Cardiac fibroblast (primary cell): ENCODE data around the gene DDX3X.
"Not testable (repeated sequence)": the region's sequence is repeated elsewhere in the genome, so short reads cannot be mapped to it uniquely, and the experiment has no call there.

Experiments
- DNase-seq, 2 donors: peaks; one replicate each; pipeline versions ENCODE4 v3.0.0 to v3.0.0-alpha.2; 2010; ENCODE audit warnings: low read depth in 2 of 2
- H3K4me3 ChIP-seq, 2 donors: replicated peaks in 1 of 2; 1 replicate in 1 of 2; 2 replicates in 1 of 2; pipeline ENCODE4 v1.5.1; 2011; ENCODE audit warnings: low read depth in 2 of 2, low read length in 2 of 2, mild to moderate bottlenecking in 2 of 2, moderate library complexity in 1 of 2
- CTCF ChIP-seq: IDR thresholded peaks from one replicate; pipeline ENCODE4 v1.5.1; 2011; ENCODE audit warnings: low read depth, mild to moderate bottlenecking, low read length, inconsistent platforms

DDX3X gene

GRCh38 chrX:41384051-41384705 lies 50.2 kb downstream of the DDX3X start:
- H3K4me3 ChIP-seq: no peak overlapping the region
- DNase-seq: peak; percentile 87 to 91
- no peak for TF ChIP-seq CTCF

- no peak for TF ChIP-seq CTCF
- DNase-seq: peak; percentile 19 to 32
- no peak overlapping the region for H3K4me3 ChIP-seq
Observed at GRCh38 chrX:41386222-41386990, 52.4 kb downstream of the DDX3X start.

- no peak for TF ChIP-seq CTCF
- DNase-seq: no peak
- H3K4me3 ChIP-seq: no peak overlapping the region
Observed at GRCh38 chrX:41388543-41388942, 54.6 kb downstream of the DDX3X start.

- no peak for TF ChIP-seq CTCF
- H3K4me3 ChIP-seq: no peak overlapping the region
- no peak for DNase-seq
Observed at GRCh38 chrX:41389311-41389888, 55.4 kb downstream of the DDX3X start.

- not testable (repeated sequence) for DNase-seq, H3K4me3 ChIP-seq
Observed at GRCh38 chrX:41390576-41390975, 56.6 kb downstream of the DDX3X start.

GRCh38 chrX:41391606-41392005 lies 57.6 kb downstream of the DDX3X start:
- no peak for TF ChIP-seq CTCF
- no peak for DNase-seq
- no peak overlapping the region for H3K4me3 ChIP-seq

- TF ChIP-seq CTCF: no peak
Observed at GRCh38 chrX:41394293-41394692, 60.3 kb downstream of the DDX3X start.

More at GRCh38 chrX:41394293-41394692, 60.3 kb downstream of the DDX3X start:
- no peak overlapping the region for H3K4me3 ChIP-seq
- DNase-seq: no peak
